K562 (cell line): ENCODE data around the gene MAGIX. TPM values are rescaled to one million over a fixed set of nuclear protein-coding genes. Genes with fewer than 3 reads are reported as not detected.
A peak's percentile ranks its signal among the peaks of the same experiment; 100 is the strongest.

Experiments used
- ADNP ChIP-seq: fragments of 200-800 bp; sonication (Bioruptor generic); IDR thresholded peaks from 2 replicates; pipeline ENCODE4 v1.6.1; 2016; ENCODE audit warnings: missing genetic modification characterization, missing compliant biosample characterization
- CHD1 ChIP-seq: fragments of 200-600 bp; sonication (generic); IDR thresholded peaks from one replicate; pipeline ENCODE4 v1.6.1; 2012; ENCODE audit warnings: mild to moderate bottlenecking, moderate library complexity, low read length, inconsistent platforms
- COPS2 ChIP-seq: fragments of 450-650 bp; conservative IDR thresholded peaks from 2 replicates; pipeline ENCODE4 v1.6.1; 2016; ENCODE audit warnings: mild to moderate bottlenecking, moderate library complexity
- GTF2F1 ChIP-seq: IDR thresholded peaks from 2 replicates; pipeline ENCODE4 v1.6.1; 2011; ENCODE audit warnings: low read depth, low read length, improper control_type of control experiment
- PYGO2 ChIP-seq: fragments of 450-650 bp; IDR thresholded peaks from 2 replicates; pipeline ENCODE4 v1.6.1; 2016; ENCODE audit warnings: mild to moderate bottlenecking, missing genetic modification characterization, moderate library complexity, missing compliant biosample characterization
- SIX5 ChIP-seq, 2 experiments: IDR thresholded peaks; 2 replicates each; pipeline ENCODE4 v1.6.1; 2011; ENCODE audit warnings: low read length in 2 of 2, borderline replicate concordance in 1 of 2, low read depth in 1 of 2, mild to moderate bottlenecking in 1 of 2, moderate library complexity in 1 of 2; ENCODE audit not compliant: insufficient read depth in 1 of 2
- TEAD2 ChIP-seq: fragments of 450-650 bp; IDR thresholded peaks from 2 replicates; pipeline ENCODE4 v1.6.1; 2016; ENCODE audit warnings: missing genetic modification characterization, control low read depth, missing compliant biosample characterization
- ZNF354B ChIP-seq: fragments of 250-450 bp; sonication (Bioruptor Pico); IDR thresholded peaks from 2 replicates; pipeline ENCODE4 v1.4.0; 2020
- ZNF551 ChIP-seq: fragments of 250-450 bp; sonication (Bioruptor Pico); IDR thresholded peaks from 2 replicates; pipeline ENCODE4 v1.5.0; 2021; ENCODE audit warnings: mild to moderate bottlenecking, moderate library complexity
- ZNF561 ChIP-seq: fragments of 450-650 bp; formaldehyde crosslinking; conservative IDR thresholded peaks from 2 replicates; pipeline ENCODE4 v1.4.0; 2020; ENCODE audit warnings: mild to moderate bottlenecking, moderate library complexity
- polyA plus RNA-seq, 8 experiments: library from polyadenylated mRNA; depleted of rRNA in 4 of 8; stranded (reverse) in 5 of 8; unstranded in 3 of 8; fragments of >200 nt; fragmentation: Nextera tagmentation in 2 of 8; fragmentation: Illumina TruSeq in 1 of 8; extraction: Ambion mirVana in 2 of 8; extraction: Trizol in 1 of 8; gene quantifications; 2 replicates each; pipeline versions ENCODE4 v1.2.1 to v1.2.3, GENCODE V29; 2011 to 2014; ENCODE audit warnings: inconsistent platforms in 1 of 8, missing spikeins in 1 of 8
- total RNA-seq, 7 experiments: library from RNA; depleted of rRNA in 6 of 7; stranded (reverse); fragments of >200 nt in 6 of 7; fragmentation: Illumina TruSeq in 2 of 7; extraction: Trizol in 2 of 7; gene quantifications; 2 replicates each; pipeline versions ENCODE4 v1.2.1 to v1.2.3, GENCODE V29; 2011 to 2021; ENCODE audit warnings: low replicate concordance in 1 of 7
- TF ChIP-seq, protein P1 (sequence below), 2 experiments: fragments of 200-800 bp in 1 of 2; sonication (Bioruptor generic) in 1 of 2; sonication (generic) in 1 of 2; formaldehyde crosslinking in 1 of 2; IDR thresholded peaks in 1 of 2; conservative IDR thresholded peaks in 1 of 2; 2 replicates each; pipeline versions ENCODE4 v1.5.0 to v1.6.1; 2016 to 2020; ENCODE audit warnings: missing compliant biosample characterization in 1 of 2, missing genetic modification characterization in 1 of 2, missing genetic modification reagents in 1 of 2
- TF ChIP-seq, protein P2 (sequence below): fragments of 250-450 bp; sonication (Bioruptor Pico); IDR thresholded peaks from 2 replicates; pipeline ENCODE4 v1.4.0; 2020; ENCODE audit warnings: mild to moderate bottlenecking
- TF ChIP-seq, protein P3 (sequence below): fragments of 250-450 bp; sonication (Bioruptor Pico); IDR thresholded peaks from 2 replicates; pipeline ENCODE4 v1.8.0; 2021; ENCODE audit warnings: moderate library complexity, mild to moderate bottlenecking, inconsistent platforms
- TF ChIP-seq, protein P4 (sequence below): fragments of 200-400 bp; formaldehyde crosslinking; IDR thresholded peaks from 2 replicates; pipeline ENCODE4 v1.6.1; 2017; ENCODE audit warnings: mild to moderate bottlenecking, low read depth, low read length, moderate library complexity
- TF ChIP-seq, protein P5 (sequence below): fragments of 250-450 bp; sonication (Bioruptor Pico); IDR thresholded peaks from 2 replicates; pipeline ENCODE4 v1.9.0; 2021; ENCODE audit warnings: mild to moderate bottlenecking, inconsistent platforms
- TF ChIP-seq, protein P6 (sequence below): fragments of 450-650 bp; IDR thresholded peaks from 2 replicates; pipeline ENCODE4 v1.7.0; 2016; ENCODE audit warnings: borderline replicate concordance

Gene MAGIX
- total and polyA plus RNA-seq, 9 of the 15 experiments (the other 6 are each of a cell fraction or from before 2014, with no cell fraction given): 0.08 to 3.5 (median 0.47) TPM

DNA sequence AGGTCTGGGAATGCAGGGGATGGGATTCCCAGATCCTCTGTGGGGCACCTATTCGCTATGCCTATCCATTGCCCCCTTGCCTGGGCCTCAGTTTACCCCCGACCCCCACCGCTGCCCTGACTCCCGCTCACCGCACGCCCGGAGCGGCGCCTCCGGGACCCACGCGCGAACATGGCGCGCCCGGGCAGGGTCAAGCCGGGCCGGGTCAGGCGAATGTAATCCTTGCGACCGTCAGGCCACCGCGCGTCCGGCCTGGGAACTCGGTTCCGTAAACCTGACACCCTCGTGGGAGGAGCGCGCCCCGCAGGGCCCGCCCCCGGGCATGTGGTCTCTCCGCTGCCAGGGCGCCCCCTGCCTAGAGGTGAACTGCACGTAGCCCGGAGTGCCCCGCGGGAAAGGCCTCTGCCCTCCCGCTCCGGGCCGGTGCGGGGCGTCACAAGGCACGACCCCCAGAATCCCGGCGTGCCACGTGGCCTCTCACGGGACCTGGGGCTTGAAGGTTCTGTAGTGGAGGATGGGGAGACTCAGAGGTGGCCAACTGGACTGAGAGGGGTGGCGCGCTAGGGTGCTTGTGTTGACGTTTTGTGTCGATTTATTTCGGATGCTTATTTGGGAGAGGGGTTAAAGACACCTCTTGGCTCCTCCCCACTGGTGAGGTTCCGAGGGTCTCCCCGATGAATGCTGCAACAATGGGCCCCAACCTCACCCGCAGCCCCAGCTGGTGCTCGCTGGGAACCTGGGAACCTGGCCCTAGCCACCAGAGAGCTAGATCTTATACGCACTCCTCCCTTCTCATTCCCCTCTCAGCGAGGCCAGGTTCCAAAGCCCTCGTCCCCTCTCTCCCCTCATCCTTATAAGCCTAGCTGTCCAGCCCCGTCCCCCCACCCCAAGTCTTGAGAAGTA, 23.8 kb downstream of the MAGIX start, which contains the start of gene PRICKLE3 (continued):
- TF ChIP-seq ADNP (tag): no peak
- no peak for TF ChIP-seq PYGO2 (tag)
- no peak for TF ChIP-seq ZNF551 (CRISPR knock-in tag)
- TF ChIP-seq GTF2F1: 0 out of 2 replicates have a peak, but pooled peaks have one; percentile 14
- no peak for TF ChIP-seq TEAD2 (tag)
- TF ChIP-seq COPS2: no peak
- TF ChIP-seq, protein P1, sequence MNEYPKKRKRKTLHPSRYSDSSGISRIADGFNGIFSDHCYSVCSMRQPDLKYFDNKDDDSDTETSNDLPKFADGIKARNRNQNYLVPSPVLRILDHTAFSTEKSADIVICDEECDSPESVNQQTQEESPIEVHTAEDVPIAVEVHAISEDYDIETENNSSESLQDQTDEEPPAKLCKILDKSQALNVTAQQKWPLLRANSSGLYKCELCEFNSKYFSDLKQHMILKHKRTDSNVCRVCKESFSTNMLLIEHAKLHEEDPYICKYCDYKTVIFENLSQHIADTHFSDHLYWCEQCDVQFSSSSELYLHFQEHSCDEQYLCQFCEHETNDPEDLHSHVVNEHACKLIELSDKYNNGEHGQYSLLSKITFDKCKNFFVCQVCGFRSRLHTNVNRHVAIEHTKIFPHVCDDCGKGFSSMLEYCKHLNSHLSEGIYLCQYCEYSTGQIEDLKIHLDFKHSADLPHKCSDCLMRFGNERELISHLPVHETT (CRISPR knock-in tag; conservative IDR thresholded peaks at IDR 0.05 in 1 of 2, IDR thresholded peaks at IDR 0.05 in 1 of 2): 0 out of 4 replicates have a peak, but pooled peaks of 1 of the 2 experiments have one; percentile 37
- TF ChIP-seq, protein P2, sequence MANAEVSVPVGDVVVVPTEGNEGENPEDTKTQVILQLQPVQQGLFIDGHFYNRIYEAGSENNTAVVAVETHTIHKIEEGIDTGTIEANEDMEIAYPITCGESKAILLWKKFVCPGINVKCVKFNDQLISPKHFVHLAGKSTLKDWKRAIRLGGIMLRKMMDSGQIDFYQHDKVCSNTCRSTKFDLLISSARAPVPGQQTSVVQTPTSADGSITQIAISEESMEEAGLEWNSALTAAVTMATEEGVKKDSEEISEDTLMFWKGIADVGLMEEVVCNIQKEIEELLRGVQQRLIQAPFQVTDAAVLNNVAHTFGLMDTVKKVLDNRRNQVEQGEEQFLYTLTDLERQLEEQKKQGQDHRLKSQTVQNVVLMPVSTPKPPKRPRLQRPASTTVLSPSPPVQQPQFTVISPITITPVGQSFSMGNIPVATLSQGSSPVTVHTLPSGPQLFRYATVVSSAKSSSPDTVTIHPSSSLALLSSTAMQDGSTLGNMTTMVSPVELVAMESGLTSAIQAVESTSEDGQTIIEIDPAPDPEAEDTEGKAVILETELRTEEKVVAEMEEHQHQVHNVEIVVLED (CRISPR knock-in tag): no peak
- no peak for TF ChIP-seq ZNF354B
- TF ChIP-seq, protein P3, sequence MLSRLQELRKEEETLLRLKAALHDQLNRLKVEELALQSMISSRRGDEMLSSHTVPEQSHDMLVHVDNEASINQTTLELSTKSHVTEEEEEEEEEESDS (CRISPR knock-in tag): no peak
- TF ChIP-seq CHD1: no peak
- TF ChIP-seq SIX5 (IDR thresholded peaks at IDR 0.05; ENCODE audit: borderline replicate concordance in 1 of 2, insufficient read depth in 1 of 2, low read depth in 1 of 2, low read length in 2 of 2): peak in 1 of 2 experiments; percentile 33; a peak in 1 of 4 replicates
- TF ChIP-seq, protein P4, sequence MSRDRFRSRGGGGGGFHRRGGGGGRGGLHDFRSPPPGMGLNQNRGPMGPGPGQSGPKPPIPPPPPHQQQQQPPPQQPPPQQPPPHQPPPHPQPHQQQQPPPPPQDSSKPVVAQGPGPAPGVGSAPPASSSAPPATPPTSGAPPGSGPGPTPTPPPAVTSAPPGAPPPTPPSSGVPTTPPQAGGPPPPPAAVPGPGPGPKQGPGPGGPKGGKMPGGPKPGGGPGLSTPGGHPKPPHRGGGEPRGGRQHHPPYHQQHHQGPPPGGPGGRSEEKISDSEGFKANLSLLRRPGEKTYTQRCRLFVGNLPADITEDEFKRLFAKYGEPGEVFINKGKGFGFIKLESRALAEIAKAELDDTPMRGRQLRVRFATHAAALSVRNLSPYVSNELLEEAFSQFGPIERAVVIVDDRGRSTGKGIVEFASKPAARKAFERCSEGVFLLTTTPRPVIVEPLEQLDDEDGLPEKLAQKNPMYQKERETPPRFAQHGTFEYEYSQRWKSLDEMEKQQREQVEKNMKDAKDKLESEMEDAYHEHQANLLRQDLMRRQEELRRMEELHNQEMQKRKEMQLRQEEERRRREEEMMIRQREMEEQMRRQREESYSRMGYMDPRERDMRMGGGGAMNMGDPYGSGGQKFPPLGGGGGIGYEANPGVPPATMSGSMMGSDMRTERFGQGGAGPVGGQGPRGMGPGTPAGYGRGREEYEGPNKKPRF: no peak
- TF ChIP-seq, protein P5, sequence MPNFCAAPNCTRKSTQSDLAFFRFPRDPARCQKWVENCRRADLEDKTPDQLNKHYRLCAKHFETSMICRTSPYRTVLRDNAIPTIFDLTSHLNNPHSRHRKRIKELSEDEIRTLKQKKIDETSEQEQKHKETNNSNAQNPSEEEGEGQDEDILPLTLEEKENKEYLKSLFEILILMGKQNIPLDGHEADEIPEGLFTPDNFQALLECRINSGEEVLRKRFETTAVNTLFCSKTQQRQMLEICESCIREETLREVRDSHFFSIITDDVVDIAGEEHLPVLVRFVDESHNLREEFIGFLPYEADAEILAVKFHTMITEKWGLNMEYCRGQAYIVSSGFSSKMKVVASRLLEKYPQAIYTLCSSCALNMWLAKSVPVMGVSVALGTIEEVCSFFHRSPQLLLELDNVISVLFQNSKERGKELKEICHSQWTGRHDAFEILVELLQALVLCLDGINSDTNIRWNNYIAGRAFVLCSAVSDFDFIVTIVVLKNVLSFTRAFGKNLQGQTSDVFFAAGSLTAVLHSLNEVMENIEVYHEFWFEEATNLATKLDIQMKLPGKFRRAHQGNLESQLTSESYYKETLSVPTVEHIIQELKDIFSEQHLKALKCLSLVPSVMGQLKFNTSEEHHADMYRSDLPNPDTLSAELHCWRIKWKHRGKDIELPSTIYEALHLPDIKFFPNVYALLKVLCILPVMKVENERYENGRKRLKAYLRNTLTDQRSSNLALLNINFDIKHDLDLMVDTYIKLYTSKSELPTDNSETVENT: 0 out of 2 replicates have a peak, but pooled peaks have one; percentile 20
- no peak for TF ChIP-seq ZNF561 (CRISPR knock-in tag)
- TF ChIP-seq, protein P6, sequence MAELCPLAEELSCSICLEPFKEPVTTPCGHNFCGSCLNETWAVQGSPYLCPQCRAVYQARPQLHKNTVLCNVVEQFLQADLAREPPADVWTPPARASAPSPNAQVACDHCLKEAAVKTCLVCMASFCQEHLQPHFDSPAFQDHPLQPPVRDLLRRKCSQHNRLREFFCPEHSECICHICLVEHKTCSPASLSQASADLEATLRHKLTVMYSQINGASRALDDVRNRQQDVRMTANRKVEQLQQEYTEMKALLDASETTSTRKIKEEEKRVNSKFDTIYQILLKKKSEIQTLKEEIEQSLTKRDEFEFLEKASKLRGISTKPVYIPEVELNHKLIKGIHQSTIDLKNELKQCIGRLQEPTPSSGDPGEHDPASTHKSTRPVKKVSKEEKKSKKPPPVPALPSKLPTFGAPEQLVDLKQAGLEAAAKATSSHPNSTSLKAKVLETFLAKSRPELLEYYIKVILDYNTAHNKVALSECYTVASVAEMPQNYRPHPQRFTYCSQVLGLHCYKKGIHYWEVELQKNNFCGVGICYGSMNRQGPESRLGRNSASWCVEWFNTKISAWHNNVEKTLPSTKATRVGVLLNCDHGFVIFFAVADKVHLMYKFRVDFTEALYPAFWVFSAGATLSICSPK: no peak
